ENCODE measurements around the gene DNTT. TPM values are rescaled to one million over a fixed set of nuclear protein-coding genes. Genes with fewer than 3 reads are reported as not detected.

Gene DNTT
- total RNA-seq, 4 donors from 2014 or later = not detected

- DNase-seq (no peak), ATAC-seq (no peak)
- H3K9me3 ChIP-seq = no peaks in the 10 kb centered on the region
- no peak overlapping the region for H3K4me3 ChIP-seq
- no peaks in the 10 kb centered on the region for H3K36me3 ChIP-seq
- peaks cover 0 to 3% of the 10 kb centered on the region in 2 donors for H3K4me1 ChIP-seq
- intact Hi-C loops (cut with DNase I; ENCODE audit: low total_unique reads) = no loop called here
- no peak overlapping the region for H3K27ac ChIP-seq
- in situ Hi-C loops (cut with MboI; ENCODE audit: low sequenced_read_pairs in 4 of 4) = no loop called here
- no peaks in the 10 kb centered on the region for H3K27me3 ChIP-seq
- TF ChIP-seq CTCF (IDR thresholded peaks at IDR 0.05 in 4 of 5, conservative IDR thresholded peaks at IDR 0.05 in 1 of 5) = no peak
- no peak for TF ChIP-seq POLR2A (IDR thresholded peaks at IDR 0.05)
Observed at GRCh38 chr10:96365571-96365970, 61.3 kb downstream of the DNTT start.

- intact Hi-C loops (cut with DNase I; ENCODE audit: low total_unique reads) = no loop called here
- Histone ChIP-seq H3K4me1 (peaks cover 0 to 3% of the 10 kb centered on the region in 2 donors), H3K27me3 (no peaks in the 10 kb centered on the region), H3K27ac (no peak overlapping the region), H3K4me3 (no peak overlapping the region), H3K9me3 (no peaks in the 10 kb centered on the region), H3K36me3 (no peaks in the 10 kb centered on the region)
- TF ChIP-seq CTCF (IDR thresholded peaks at IDR 0.05 in 4 of 5, conservative IDR thresholded peaks at IDR 0.05 in 1 of 5) (no peak), POLR2A (IDR thresholded peaks at IDR 0.05) (no peak)
- ATAC-seq (no peak), DNase-seq (no peak)
- in situ Hi-C loops (cut with MboI; ENCODE audit: low sequenced_read_pairs in 4 of 4) = no loop called here
Observed at GRCh38 chr10:96366508-96366907, 62.3 kb downstream of the DNTT start.

- no peak for DNase-seq
- peaks cover 0 to 3% of the 10 kb centered on the region in 2 donors for H3K4me1 ChIP-seq
- TF ChIP-seq POLR2A (IDR thresholded peaks at IDR 0.05) = no peak
- TF ChIP-seq CTCF (IDR thresholded peaks at IDR 0.05 in 4 of 5, conservative IDR thresholded peaks at IDR 0.05 in 1 of 5) = no peak
- H3K36me3 ChIP-seq = no peaks in the 10 kb centered on the region
- no peak overlapping the region for H3K27ac ChIP-seq
- ATAC-seq = no peak
- in situ Hi-C loops (cut with MboI; ENCODE audit: low sequenced_read_pairs in 4 of 4) = no loop called here
- no peak overlapping the region for H3K4me3 ChIP-seq
- intact Hi-C loops (cut with DNase I; ENCODE audit: low total_unique reads) = no loop called here
- no peaks in the 10 kb centered on the region for H3K9me3 ChIP-seq
- no peaks in the 10 kb centered on the region for H3K27me3 ChIP-seq
Observed at GRCh38 chr10:96367470-96367869, 63.2 kb downstream of the DNTT start.

GRCh38 chr10:96368971-96369370, 64.7 kb downstream of the DNTT start:
- TF ChIP-seq POLR2A (IDR thresholded peaks at IDR 0.05) = no peak
- TF ChIP-seq CTCF (IDR thresholded peaks at IDR 0.05 in 4 of 5, conservative IDR thresholded peaks at IDR 0.05 in 1 of 5) = no peak
- H3K4me1 ChIP-seq = peaks cover 0 to 3% of the 10 kb centered on the region in 2 donors
- ATAC-seq (no peak), DNase-seq (no peak)
- H3K27ac ChIP-seq = no peak overlapping the region
- no peaks in the 10 kb centered on the region for H3K36me3 ChIP-seq
- H3K4me3 ChIP-seq = no peak overlapping the region
- no peaks in the 10 kb centered on the region for H3K9me3 ChIP-seq
- in situ Hi-C loops (cut with MboI; ENCODE audit: low sequenced_read_pairs in 4 of 4) = no loop called here
- H3K27me3 ChIP-seq = no peaks in the 10 kb centered on the region
- intact Hi-C loops (cut with DNase I; ENCODE audit: low total_unique reads) = no loop called here
